CD4-positive, alpha-beta T cell treated with Interferon gamma for 1 hour (primary cell): ENCODE data around the gene ZFP92.
"Not testable (repeated sequence)": the region's sequence is repeated elsewhere in the genome, so short reads cannot be mapped to it uniquely, and the experiment has no call there.

Experiments
- DNase-seq: peaks from one replicate; pipeline ENCODE4 v3.0.0-alpha.2; 2020

ZFP92 gene

DNA sequence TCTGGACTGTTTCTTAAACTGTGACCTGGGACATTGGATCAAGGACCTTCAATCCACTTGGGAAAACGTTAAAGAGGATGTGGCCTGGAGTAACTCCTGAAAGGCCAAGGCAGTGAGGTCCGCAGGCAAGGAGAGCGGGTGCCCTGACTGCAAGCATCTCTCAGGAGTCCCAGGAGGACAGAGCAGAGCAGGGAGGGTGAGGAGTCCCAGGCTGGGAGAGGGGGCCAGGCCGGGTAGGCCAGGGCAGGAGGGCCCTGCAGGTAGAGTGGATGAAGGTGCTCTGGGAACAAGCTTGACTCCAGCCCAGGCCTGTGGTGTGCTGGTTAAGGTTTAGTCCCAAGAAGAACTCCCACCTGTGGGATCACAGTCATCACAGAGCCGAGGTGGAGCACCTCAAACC, 23.9 kb upstream of the ZFP92 start:
- DNase-seq = no peak

DNA sequence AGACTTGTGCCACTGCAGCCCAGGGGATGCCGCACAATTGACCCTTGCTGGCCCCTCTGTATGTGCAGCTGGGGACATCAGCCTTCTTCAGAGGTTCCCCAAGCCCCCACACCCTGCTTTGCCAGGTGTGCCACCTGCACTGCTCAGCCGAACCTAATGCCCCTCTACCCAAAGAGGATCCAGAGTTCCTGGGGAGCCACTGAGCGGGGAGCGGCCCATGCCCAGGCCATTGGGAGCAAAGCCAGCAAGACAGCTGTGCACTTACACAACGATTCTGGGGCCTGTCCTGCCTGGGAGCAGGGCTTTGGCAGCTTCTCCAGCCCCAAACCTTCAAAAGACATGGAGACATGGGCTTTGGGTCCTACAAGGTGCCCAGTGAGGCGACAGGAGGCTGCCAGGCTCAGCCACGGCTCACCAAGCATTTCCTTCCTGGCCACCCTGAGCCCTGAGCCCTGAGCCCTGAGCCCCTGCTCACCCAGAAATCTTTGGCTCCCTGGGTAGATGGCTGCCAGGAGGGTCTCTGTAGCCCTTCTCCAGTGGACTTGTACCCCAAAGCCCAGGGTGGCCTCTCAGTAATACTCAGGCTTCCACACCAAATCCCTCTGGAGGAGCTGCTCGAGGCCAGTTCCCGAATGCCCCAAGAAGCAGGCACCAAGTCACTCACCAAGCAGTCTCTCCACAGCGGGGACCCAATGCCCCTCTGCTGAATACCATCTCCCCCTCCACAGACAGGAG, 23.1 kb upstream of the ZFP92 start:
- DNase-seq = no peak

DNA sequence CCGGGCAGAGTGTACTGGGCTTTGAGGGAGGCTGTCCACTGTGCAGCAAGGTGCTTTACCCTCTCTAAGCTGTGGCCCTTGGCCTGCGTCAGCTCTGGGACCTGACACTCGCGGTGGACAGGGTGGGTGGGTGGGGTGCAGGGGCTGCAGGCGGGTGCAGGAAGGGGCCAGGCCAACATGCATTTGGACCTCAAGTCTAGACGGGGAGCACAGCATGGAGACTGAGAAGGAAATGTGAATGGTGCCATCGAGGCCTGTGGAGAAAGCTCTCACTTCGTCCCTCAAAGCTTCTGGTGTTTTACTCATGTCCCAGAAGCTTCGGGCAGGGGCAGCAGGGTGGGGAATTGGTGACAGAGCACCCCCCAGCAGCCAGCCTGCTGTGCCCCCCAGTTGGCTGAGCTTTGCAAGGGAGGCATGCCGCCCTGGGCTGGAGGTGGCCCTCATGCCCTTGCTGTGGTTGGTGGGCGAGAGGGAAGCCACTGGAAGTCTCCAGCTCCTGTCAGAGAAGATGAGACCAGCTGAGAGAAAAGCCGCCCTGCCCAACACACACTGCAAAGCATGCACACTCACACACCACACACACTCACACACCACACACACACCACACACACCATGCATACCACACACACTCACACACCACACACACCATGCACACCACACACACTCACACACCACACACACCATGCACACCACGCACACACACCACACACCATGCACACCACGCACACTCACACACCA, 22.4 kb upstream of the ZFP92 start:
- DNase-seq = no peak

DNA sequence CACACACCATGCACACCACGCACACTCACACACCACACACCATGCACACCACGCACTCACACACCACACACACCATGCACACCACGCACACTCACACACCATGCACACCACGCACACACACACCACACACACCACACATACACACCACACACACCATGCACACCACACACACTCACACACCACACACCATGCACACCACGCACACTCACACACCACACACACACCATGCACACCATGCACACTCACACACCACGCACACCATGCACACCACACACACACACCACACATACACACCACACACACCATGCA, 21.9 kb upstream of the ZFP92 start:
- not testable (repeated sequence) for DNase-seq

DNA sequence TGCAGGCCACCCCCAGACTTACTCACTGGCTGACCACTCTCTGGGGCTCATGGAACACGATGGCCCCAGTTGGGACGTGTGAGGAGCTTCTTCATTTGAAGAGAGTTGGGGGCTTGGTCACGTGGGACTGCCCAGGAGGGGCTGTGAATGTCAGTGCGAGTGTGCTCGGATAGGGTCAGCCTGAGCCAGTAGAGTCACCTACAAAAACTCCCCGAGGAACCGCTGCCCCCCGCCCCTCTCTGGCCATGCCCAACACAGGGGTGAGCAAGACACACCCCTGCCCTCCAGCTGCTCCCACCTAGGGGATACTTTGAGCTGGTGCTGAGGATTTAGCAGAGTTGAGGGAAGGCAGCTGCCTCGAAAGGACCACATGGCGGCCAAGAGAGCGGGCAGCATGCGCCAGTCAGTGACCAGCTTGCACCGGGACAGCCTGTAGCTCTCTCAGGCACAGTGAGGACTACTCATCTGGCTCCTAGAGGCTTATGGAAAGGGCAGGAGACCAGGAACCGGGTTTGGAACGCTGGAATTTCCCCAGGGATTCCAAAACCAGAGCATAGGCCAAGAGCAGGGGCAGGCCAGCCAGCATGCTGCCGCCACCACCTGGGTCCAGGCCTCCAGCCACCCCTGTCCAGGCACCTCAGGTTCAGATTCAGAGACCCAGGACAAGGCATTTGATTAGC, 18.5 kb upstream of the ZFP92 start:
- DNase-seq = no peak

DNA sequence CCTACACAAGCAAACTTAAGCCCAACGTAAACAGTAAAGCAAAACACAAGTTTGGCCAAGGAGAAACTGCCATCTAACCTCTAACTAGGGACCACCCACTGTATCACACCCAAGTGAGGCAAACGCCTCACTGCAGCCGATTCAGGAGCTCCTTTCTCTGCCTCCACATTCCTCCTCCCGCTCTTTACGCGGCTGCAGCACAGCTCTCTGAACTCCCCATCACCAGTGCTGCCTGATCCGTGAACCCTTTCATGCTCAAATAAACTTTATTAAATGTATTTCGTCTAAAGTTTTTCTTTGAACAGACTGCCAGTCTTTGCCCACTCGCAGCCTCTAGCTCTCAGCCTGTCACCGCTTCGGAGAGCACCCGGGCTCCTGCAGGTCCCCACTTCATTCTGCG, 16.7 kb upstream of the ZFP92 start:
- DNase-seq = no peak

DNA sequence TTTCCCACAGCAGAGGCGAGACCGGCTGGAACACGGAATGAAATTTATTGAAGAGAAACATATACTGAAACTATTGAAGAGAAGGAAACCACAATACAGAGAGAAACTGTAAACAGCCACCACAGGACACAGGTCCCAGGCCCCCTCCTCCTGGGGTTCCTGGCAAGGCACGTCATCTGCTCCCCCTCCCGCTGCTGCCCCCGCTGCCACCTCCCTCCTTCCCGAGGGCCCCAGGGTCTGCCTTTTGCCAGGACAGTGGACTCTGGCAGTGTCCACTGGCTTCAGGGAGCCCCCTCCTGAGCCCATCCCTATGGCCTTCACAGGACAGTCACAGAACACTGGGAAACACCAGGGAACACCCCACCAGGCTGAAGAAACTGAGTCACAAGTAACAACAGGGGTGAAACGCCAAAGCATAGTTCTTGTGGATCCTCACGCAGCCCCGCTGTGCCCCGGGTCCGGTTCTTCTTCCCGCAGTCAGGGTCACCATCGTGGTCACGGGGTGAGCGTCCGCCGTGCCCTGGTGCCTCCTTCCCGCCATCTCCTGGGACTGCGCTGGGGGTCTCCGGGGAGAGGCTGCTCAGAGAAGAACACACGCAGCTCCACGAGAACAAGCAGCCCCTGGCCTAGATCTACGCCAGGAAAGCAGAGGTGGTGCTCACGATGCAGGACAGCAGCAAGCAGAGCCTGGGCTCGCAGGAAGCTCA, 15.5 kb upstream of the ZFP92 start:
- no peak for DNase-seq

DNA sequence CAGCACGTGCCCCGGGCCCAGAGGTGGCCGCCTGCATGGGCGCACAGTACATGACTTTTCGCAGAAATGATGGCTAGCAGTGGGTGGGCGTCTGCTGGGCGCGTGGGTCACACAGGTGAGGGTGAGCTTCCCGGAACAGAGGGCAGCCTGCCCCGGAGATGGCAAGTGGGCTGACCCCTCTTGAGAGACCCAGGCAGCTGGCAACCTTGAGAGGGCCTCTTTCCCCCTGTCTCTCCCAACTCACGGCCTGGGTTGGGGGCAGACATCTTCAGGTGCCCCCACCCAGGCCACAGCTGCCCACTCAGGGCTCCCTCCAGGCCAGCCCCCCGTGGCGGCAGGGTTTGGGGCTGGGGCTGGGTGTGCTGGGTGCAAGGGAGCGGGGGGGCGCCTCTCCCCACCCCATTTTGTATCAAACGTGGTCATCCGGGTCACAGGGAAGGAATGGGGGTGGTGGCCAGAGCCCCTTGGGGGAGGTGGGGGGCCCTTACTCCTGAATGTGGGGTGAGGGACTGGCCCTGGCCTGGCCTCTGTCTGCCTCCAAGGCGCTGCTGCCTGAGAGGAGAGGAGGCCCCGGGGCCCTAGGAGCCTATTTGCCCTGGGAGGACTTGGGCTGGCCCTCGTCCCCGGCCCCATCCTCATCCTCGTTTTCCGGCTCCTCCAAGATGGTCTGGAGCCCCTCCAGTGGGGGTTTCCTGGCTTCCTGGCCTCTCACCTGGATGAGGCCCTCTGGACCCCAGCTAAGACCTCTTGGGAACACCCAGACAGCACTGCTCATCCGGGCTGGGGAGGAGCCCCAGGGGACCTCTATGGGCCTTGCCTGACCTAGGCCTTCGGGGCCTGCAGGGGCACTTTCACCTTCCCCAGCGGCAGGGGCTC, 14.7 kb upstream of the ZFP92 start:
- DNase-seq = no peak

DNA sequence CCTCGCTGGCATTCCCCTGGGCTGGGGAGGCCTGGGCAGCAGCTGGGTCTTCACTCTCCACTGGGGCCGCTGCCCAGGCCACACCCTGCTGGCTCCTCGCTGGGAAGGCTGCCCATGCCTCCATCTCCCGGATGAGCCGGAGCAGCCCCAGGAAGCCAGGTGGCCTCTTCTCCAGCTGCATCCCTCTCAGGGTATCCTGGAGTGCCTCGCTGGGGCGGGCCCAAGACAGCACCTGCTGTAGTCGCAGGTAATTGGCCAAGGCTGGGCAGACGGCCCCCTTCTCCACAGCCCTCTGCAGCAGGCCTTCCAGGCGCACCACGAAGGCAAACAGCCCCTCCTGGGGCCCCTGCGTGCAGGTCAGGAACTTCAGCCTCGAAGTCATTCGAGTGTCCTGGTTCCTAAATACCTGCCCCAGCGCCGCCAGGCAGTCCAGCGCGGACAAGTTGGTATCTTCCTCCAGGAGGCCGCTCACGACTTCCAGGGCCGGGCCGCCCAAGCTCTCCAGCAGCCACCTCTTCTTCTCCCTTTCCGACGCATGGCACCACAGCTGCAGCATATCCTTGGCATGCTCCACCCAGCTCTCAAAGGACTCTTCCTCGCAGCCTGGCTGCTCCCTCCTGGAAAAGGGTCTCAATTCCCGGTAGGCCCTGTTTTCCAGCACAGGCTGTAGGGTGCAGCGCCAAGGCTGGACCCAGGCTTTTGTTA, 13.9 kb upstream of the ZFP92 start:
- no peak for DNase-seq

DNA sequence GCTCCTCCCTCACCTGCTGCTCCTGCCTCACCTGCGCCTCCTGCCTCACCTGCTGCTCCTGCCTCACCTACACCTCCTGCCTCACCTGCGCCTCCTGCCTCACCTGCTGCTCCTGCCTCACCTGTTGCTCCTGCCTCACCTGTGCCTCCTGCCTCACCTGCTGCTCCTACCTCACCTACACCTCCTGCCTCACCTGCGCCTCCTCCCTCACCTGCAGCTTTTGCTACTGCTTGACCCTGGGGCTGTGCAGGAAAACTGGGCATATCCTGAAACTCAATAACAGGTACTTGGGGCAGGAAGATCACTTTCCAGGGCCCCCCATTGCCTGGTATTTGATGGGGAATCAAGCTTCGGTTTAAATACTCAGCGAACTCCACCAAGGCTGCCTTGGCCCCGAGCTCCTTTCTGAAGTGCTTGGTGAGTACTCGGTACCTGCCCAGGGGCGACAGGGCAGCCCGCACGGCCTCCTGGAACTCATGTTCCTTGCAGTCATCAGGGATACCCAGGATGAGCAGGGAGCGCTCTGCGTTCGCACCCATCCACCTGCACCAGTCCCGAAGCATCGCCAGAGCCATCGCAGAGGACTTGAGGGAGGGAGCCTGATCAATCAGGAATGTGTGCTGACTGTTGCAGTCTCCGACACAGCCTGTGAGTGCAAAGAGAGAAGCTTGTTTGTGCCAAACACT, 12.9 kb upstream of the ZFP92 start:
- DNase-seq = no peak

DNA sequence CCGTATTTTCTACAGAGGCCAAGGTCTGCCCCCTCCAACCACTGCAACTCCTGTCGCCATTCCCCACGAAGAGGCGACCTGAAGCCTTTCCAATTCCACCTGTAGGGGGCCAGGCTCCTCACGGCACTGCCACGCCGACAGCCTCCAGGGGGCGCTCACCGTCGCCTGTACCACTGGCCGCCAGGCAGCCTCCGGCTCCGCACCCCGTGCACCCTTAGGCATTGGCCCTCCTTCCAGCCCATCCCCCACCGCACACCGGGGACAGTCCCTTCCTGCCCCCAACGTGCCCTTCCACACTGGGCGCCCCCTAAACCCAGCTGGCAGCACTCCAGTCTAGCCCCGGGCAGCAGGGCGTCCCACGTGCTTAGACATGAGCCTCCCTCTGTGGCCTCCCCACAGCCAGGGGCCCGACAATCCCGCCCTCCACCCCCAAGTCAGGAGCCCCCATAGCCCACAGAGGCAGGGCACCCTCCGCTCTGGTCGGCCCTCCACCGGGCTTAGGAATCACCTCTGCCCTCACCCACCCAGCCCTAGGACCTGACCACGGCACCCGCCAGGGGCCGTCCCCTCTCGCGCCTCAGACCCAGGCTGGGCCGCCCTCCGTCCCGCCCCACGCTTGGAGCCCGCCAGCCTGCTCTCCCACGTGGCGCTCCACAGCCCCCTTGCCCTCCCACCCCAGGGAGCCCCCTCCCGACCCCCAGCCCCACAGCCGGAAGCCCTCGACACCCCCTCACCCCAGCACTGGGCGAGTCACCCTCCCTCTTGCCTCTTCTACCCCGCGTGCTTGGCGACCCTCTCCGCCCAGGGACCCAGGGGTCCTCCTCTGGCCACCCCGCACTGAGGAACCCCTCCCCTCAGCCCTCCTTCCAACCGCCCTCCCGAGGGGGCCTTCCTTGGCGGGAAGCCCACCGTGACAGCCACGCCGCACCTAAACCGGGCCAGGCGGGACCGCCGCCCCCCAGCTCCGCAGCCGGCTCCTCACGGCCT, 10.8 kb upstream of the ZFP92 start:
- peak; percentile 39 for DNase-seq

DNA sequence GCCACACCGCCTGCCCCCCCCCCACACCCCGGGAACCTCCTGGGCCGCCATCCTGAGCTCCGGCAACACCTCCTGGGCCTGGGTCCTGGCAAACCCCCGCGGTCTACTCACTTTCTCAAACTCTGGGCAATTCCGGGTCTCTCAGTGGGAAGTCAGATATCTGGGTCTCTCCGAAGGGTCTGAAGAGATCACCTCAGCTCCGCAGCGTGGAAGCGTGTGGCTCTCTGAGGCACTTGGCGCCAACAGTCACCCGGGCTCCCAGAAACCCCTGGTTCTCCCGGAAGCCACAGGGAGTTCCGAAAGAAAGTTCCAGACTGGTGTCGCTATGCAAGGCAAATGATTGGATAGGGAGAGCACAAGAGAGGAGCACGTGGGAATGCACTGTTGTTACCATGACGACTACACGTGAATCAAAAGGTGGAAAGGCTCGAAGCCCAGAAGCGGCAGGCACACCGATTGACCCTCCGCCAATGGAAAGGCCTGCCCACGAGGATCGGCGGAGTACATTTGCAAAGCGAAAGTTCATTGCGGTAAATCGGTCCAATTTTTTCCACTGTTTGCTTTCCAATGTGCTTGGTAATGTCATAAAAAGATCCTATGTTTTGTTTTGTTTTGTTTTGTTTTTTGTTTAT, 10.0 kb upstream of the ZFP92 start, which contains the start of gene PNMA6E:
Gene PNMA6E, minus strand, starts transcription at position 218 of the 632 bp plus-strand sequence. CDS start 2,501 bp downstream, outside the sequence.
- no peak for DNase-seq

DNA sequence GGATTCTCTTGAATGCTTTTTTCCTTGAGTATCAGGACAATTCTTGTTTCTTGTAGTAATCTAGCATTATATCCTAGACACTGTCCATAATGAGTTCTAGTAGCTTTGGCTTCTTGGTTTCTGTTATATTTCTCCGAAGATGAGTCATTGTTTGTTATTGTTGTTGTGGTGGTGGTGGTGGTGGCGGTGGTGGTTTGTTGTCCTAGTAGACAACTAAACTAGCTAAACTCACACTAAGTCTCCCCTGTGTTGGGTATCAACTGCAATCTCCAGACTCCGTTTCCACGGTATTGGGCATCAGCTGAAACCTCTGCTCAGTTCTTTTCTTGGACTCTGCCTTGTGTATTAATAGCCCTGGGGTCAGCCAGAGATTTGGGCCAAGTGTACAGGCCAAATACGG, 6.9 kb upstream of the ZFP92 start:
- DNase-seq = not testable (repeated sequence)

DNA sequence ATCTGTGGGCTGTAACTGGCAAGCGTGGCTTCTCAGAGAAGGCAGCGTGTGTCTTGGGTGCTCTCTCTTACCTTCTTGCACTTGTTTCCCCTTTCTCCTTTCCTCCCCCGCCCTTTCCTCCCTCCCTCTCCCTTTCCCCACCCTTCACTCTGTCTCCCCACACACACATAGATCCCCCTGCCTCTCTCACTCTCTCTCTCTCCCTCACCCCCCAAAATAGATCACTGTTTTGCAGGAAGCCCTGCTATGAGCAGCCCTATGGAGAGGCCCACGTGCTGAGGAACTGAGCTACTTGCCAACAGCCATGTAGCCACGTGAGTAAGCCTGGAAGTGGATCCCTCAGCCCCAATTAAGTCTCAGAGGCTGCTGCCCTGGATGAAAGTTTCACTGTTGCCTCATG, 5.8 kb upstream of the ZFP92 start:
- no peak for DNase-seq

DNA sequence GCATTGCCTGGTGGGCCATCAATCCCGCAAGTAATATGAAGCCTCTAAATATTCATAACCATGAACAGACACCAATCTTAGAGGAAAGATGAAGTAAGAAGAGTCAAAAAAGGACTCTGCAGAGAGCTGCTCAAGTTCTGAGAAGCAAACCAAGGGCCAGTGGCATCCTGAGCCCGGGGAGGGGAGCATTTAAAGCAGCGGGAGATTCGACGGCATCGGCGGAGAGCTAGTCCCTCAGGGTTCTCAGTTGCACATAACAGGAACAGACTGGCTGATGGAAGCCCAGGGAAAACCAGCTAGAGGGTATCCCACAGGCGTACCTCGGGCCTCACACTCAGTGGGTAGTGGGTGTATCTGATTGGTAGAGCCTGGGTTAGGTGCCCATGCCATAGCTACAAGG, 5.3 kb upstream of the ZFP92 start:
- DNase-seq = no peak

DNA sequence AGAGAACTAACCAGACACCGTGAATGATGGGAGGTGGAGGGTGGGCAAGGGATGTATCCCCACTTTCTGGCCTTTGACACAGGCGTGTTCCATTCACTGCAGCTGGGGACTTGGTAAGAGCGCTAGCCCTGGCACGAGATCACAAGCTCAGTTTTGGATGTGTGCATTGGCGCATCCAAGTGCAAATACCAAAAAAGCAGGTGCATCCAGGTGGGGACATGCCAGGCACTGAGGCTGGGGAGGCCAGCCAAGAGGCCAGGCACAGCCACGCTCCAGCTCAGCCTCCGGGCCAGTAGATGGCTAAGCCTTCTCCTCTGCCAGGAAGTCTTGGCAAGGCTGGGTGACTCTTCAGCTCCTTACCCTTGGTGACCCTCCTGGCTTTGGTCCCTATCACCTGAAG, 4.4 kb upstream of the ZFP92 start:
- DNase-seq = no peak

DNA sequence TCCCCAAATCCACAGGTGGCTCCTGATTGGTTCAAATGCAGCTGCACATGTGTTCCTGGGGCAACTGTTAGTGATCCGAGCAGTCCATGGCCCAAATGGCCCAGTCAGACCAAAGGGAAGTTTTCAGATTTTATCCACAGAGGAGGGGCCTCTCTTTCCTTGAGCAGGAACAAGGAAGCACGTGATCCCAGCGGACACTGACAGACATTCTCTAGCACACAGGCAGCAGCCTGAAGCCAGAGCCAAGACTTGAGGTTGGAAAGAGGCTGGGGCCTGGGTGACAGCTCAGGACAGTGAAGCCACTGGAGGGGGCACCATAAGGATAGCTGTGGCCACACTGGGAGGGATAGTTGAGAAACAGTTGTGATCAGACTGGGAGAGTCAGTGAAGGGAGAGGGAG, 3.5 kb upstream of the ZFP92 start:
- no peak for DNase-seq

DNA sequence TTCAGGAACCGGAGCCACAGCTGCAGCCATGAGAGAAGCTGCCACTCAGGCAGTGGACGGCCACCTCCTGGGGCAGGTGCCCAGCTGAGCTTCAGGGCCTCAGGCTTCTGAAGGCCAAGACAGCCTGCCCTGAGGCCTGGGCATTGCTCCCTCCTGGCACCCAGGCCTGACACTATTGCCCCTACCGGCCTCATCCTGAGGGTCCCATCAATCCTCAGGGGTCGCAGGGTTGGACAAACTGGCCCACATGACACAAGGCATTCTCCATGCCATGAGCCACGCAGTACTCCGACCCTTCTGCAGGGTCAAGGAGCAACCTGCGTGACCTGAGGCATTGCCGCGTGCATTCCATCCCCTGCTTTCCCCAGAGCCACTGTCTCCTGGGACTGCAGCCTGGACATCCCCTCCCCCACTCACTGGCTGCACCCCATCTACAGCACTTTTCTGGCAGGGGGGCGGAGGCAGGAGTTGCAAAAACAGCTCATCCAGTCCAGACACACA, 3.0 kb upstream of the ZFP92 start:
- DNase-seq = no peak

DNA sequence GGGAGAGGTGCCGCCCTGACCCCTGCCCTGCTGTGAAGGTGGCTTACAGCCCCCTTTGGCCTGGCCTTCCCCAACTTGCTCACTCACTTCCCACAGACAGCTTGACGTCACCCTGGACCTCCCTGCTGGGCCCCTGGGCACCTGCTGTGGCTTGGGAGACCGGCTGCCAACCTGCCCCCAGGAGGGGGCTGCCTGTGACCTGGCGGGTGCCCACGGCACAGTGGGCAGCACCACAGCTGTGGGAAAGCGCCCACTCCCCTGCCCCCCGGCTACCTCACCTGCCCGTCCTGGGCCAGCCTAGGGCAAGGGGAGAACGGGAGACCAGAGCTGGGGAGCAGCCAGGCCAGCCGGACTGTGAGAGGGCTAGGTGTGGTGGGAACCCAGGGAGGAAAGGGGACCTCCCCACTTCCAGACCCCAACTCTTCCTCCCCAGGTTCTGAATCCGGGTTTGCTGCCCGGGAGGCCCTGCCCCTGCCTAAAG, 2.4 kb upstream of the ZFP92 start:
- DNase-seq = no peak
